WTC11 (cell line): Measurements from ENCODE around the gene PCYOX1L. TPM values are rescaled to one million over a fixed set of nuclear protein-coding genes. Genes with fewer than 3 reads are reported as not detected.

Source experiments
- ATAC-seq: fragments of 200-7000 bp; cut with Tn5 transposase; 2 replicates; pipeline ENCODE4 v1.10.0; 2021; ENCODE audit warnings: mild to moderate bottlenecking, moderate library complexity
- CTCF ChIA-PET: fragments of 300-600 bp; sonication (Branson Sonifier 250); formaldehyde crosslinking; loops from one replicate; lab custom pipeline; 2021; ENCODE audit warnings: antibody characterized with exemption; lab: Charles Lee
- POLR2A ChIA-PET: fragments of 350-600 bp; sonication (Branson Sonifier 250); formaldehyde crosslinking; loops from one replicate; lab custom pipeline; 2021; ENCODE audit warnings: antibody characterized with exemption; lab: Charles Lee
- DNase-seq: peaks from one replicate; pipeline ENCODE4 v3.0.0; 2021; ENCODE audit warnings: low spot score
- H3K27ac Mint-ChIP-seq: 2 replicates; pipeline ENCODE4 v1.8.0; 2021; ENCODE audit warnings: mixed read lengths
- H3K27me3 Mint-ChIP-seq: 2 replicates; pipeline ENCODE4 v1.8.0; 2021; ENCODE audit warnings: low read depth, mild to moderate bottlenecking, moderate library complexity, mixed read lengths
- H3K36me3 Mint-ChIP-seq: 2 replicates; pipeline ENCODE4 v1.8.0; 2021; ENCODE audit warnings: mixed read lengths
- H3K4me1 Mint-ChIP-seq: 2 replicates; pipeline ENCODE4 v1.8.0; 2022; ENCODE audit warnings: mixed read lengths
- H3K4me3 Mint-ChIP-seq: 2 replicates; pipeline ENCODE4 v1.8.0; 2021; ENCODE audit warnings: mild to moderate bottlenecking, moderate library complexity, mixed read lengths
- H3K9me3 Mint-ChIP-seq: 2 replicates; pipeline ENCODE4 v1.8.0; 2021; ENCODE audit warnings: mixed read lengths
- AFF4 ChIP-seq: sonication (generic); formaldehyde crosslinking; IDR thresholded peaks from 2 replicates; pipeline ENCODE4 v1.8.1; 2023; ENCODE audit warnings: mild to moderate bottlenecking, missing genetic modification reagents, borderline replicate concordance
- CTCF ChIP-seq: fragments of 200-600 bp; IDR thresholded peaks from 2 replicates; pipeline ENCODE4 v1.8.0; 2022; ENCODE audit warnings: antibody characterized with exemption
- ELF4 ChIP-seq: sonication (generic); formaldehyde crosslinking; IDR thresholded peaks from 2 replicates; pipeline ENCODE4 v1.8.1; 2022; ENCODE audit warnings: low read depth, mild to moderate bottlenecking, moderate library complexity, missing genetic modification reagents
- ETV6 ChIP-seq: sonication (generic); formaldehyde crosslinking; IDR thresholded peaks from 2 replicates; pipeline ENCODE4 v1.8.1; 2022; ENCODE audit warnings: mild to moderate bottlenecking, missing genetic modification reagents
- IRF1 ChIP-seq: sonication (generic); formaldehyde crosslinking; IDR thresholded peaks from 2 replicates; pipeline ENCODE4 v1.8.0; 2023; ENCODE audit warnings: missing genetic modification reagents
- MLX ChIP-seq: sonication (generic); formaldehyde crosslinking; IDR thresholded peaks from 2 replicates; pipeline ENCODE4 v1.8.1; 2023; ENCODE audit warnings: mild to moderate bottlenecking, missing genetic modification reagents, moderate library complexity
- PRDM15 ChIP-seq: sonication (generic); formaldehyde crosslinking; IDR thresholded peaks from 2 replicates; pipeline ENCODE4 v1.8.0; 2022; ENCODE audit warnings: missing genetic modification reagents
- RELA ChIP-seq: sonication (generic); formaldehyde crosslinking; IDR thresholded peaks from 2 replicates; pipeline ENCODE4 v1.8.1; 2022; ENCODE audit warnings: missing genetic modification reagents, mild to moderate bottlenecking, borderline replicate concordance
- SMAD4 ChIP-seq: sonication (generic); formaldehyde crosslinking; IDR thresholded peaks from 2 replicates; pipeline ENCODE4 v1.8.0; 2022; ENCODE audit warnings: mild to moderate bottlenecking, missing genetic modification reagents
- SP1 ChIP-seq: sonication (generic); formaldehyde crosslinking; conservative IDR thresholded peaks from 2 replicates; pipeline ENCODE4 v1.8.1; 2022; ENCODE audit warnings: missing genetic modification reagents
- ZMAT4 ChIP-seq: fragments of 250-450 bp; sonication (Bioruptor Pico); IDR thresholded peaks from 2 replicates; pipeline ENCODE4 v1.9.0; 2021; ENCODE audit warnings: mild to moderate bottlenecking
- ZNF219 ChIP-seq: sonication (generic); formaldehyde crosslinking; IDR thresholded peaks from 2 replicates; pipeline ENCODE4 v1.8.0; 2023; ENCODE audit warnings: missing genetic modification reagents, mild to moderate bottlenecking, borderline replicate concordance
- ZNF232 ChIP-seq: sonication (generic); formaldehyde crosslinking; IDR thresholded peaks from 2 replicates; pipeline ENCODE4 v1.8.0; 2022; ENCODE audit warnings: mild to moderate bottlenecking, missing genetic modification reagents
- ZNF281 ChIP-seq: sonication (generic); formaldehyde crosslinking; IDR thresholded peaks from 2 replicates; pipeline ENCODE4 v1.8.0; 2023; ENCODE audit warnings: mild to moderate bottlenecking, missing genetic modification reagents
- ZNF396 ChIP-seq: fragments of 250-450 bp; sonication (Bioruptor Pico); IDR thresholded peaks from 2 replicates; pipeline ENCODE4 v1.8.0; 2021; ENCODE audit warnings: mild to moderate bottlenecking, moderate library complexity, borderline replicate concordance
- ZNF423 ChIP-seq: fragments of 250-450 bp; sonication (Bioruptor Pico); IDR thresholded peaks from 2 replicates; pipeline ENCODE4 v2.1.2; 2022; ENCODE audit warnings: mild to moderate bottlenecking, moderate library complexity
- ZNF671 ChIP-seq: fragments of 250-450 bp; sonication (Bioruptor Pico); IDR thresholded peaks from 2 replicates; pipeline ENCODE4 v1.8.0; 2021; ENCODE audit warnings: mild to moderate bottlenecking
- ZSCAN18 ChIP-seq: fragments of 250-450 bp; sonication (Bioruptor Pico); IDR thresholded peaks from 2 replicates; pipeline ENCODE4 v2.1.2; 2022; ENCODE audit warnings: mild to moderate bottlenecking, moderate library complexity
- total RNA-seq: library from RNA; stranded (reverse); gene quantifications from 3 replicates; pipeline ENCODE4 v1.2.3, GENCODE V29; 2021

Gene PCYOX1L
- total RNA-seq, 1 experiment from 2014 or later = 8.1 TPM

GRCh38 chr5:149403923-149404745 is 46.3 kb downstream of the PCYOX1L start (continued):
- TF ChIP-seq ZMAT4 (CRISPR knock-in tag) = no peak
- TF ChIP-seq CTCF = no peak
- TF ChIP-seq ZNF671 (CRISPR knock-in tag) = no peak
- no peak for TF ChIP-seq SP1
- TF ChIP-seq ZNF219 (CRISPR knock-in tag) = no peak

- POLR2A ChIA-PET = no interaction called here
- no peaks in the 10 kb centered on the region for H3K9me3 Mint-ChIP-seq
- CTCF ChIA-PET = interaction anchor here (1.1 to 5.7 kb wide), 5 partner anchors 17 to 34 kb away, joined by 3 to 45 read pairs (median 7); partner anchors contain the start of gene IL17B
- H3K4me1 Mint-ChIP-seq = peaks cover 42% of the 10 kb centered on the region
- H3K36me3 Mint-ChIP-seq = no peaks in the 10 kb centered on the region
- H3K4me3 Mint-ChIP-seq = no peak overlapping the region
- no peaks in the 10 kb centered on the region; the same call in 1 of the 2 replicates for H3K27me3 Mint-ChIP-seq
- no peak overlapping the region for H3K27ac Mint-ChIP-seq
- peak; percentile 11; the same call in 1 of the 2 replicates for ATAC-seq
- DNase-seq = no peak
- TF ChIP-seq RELA = no peak
- no peak for TF ChIP-seq ELF4 (CRISPR knock-in tag)
- TF ChIP-seq ZNF423 = no peak
- TF ChIP-seq AFF4 (CRISPR knock-in tag) = no peak
- TF ChIP-seq ZSCAN18 (CRISPR knock-in tag) = no peak
- TF ChIP-seq ZNF281 = no peak
- TF ChIP-seq IRF1 = no peak
- no peak for TF ChIP-seq ZNF396 (CRISPR knock-in tag)
- no peak for TF ChIP-seq SMAD4 (CRISPR knock-in tag)
- no peak for TF ChIP-seq ETV6 (CRISPR knock-in tag)
- TF ChIP-seq MLX (CRISPR knock-in tag) = no peak
- no peak for TF ChIP-seq ZNF232 (CRISPR knock-in tag)
- no peak for TF ChIP-seq PRDM15 (CRISPR knock-in tag)
These were observed 47.1 kb downstream of the PCYOX1L start for GRCh38 chr5:149404746-149405549.
